Breast epithelium (tissue), 4 donors: Measurements from ENCODE around the gene TBC1D14. TPM values are rescaled to one million over a fixed set of nuclear protein-coding genes. Genes with fewer than 3 reads are reported as not detected.
A peak's percentile ranks its signal among the peaks of the same experiment; 100 is the strongest.

ENCODE experiments used
- DNase-seq, 2 donors: peaks; one replicate each; pipeline ENCODE4 v3.0.0-alpha.2; 2019; ENCODE audit warnings: low spot score in 2 of 2
- H3K27ac ChIP-seq, 2 donors: fragments of 200-600 bp; sonication (generic) in 1 of 2; one replicate each; pipeline ENCODE4 v1.5.1; 2016 to 2019; ENCODE audit warnings: mild to moderate bottlenecking in 1 of 2
- H3K27me3 ChIP-seq, 2 donors: fragments of 200-600 bp; sonication (generic) in 1 of 2; one replicate each; pipeline versions ENCODE4 v1.5.1 to v1.6.0; 2017 to 2019; ENCODE audit warnings: control low read depth in 1 of 2, mild to moderate bottlenecking in 1 of 2
- H3K36me3 ChIP-seq: fragments of 200-600 bp; one replicate; pipeline ENCODE4 v1.5.1; 2019
- H3K4me1 ChIP-seq, 2 donors: fragments of 200-600 bp; sonication (generic); one replicate each; pipeline ENCODE4 v1.5.1; 2016 to 2019; ENCODE audit warnings: control low read depth in 1 of 2
- H3K4me3 ChIP-seq, 3 donors: fragments of 200-600 bp; sonication (generic); 1 replicate in 2 of 3; 2 replicates in 1 of 3; pipeline ENCODE4 v1.5.1; 2016 to 2019; ENCODE audit warnings: mild to moderate bottlenecking in 3 of 3, moderate library complexity in 2 of 3
- H3K9me3 ChIP-seq, 2 donors: fragments of 200-600 bp; sonication (generic) in 1 of 2; one replicate each; pipeline ENCODE4 v1.5.1; 2016 to 2019; ENCODE audit warnings: control low read depth in 1 of 2
- CTCF ChIP-seq, 3 donors: fragments of 450-650 bp; IDR thresholded peaks; one replicate each; pipeline ENCODE4 v1.5.1; 2016 to 2017; ENCODE audit warnings: antibody characterized with exemption in 3 of 3, mild to moderate bottlenecking in 3 of 3, moderate library complexity in 3 of 3
- POLR2A ChIP-seq: fragments of 450-650 bp; IDR thresholded peaks from one replicate; pipeline ENCODE4 v1.6.1; 2016; ENCODE audit warnings: antibody characterized with exemption, mild to moderate bottlenecking, moderate library complexity
- POLR2AphosphoS5 ChIP-seq, 3 donors: sonication (generic); formaldehyde crosslinking; IDR thresholded peaks; one replicate each; pipeline ENCODE4 v1.6.1; 2017; ENCODE audit warnings: antibody characterized with exemption in 3 of 3
- intact Hi-C: fragments of 100-400 bp; cut with DNase I; formaldehyde crosslinking; loops from one replicate; pipeline ENCODE4 v1.15.1; 2023; ENCODE audit warnings: low total_unique reads
- total RNA-seq, 3 donors: library from RNA; depleted of rRNA; stranded (reverse); fragments of >200 nt; gene quantifications; one replicate each; pipeline ENCODE4 v1.1.0, GENCODE V29; 2016

The TBC1D14 gene
- total RNA-seq, 3 donors from 2014 or later, result 48.5 to 57.3 (median 48.7) TPM

- intact Hi-C loops, result no loop called here
- peak in 1 of 2 donors; percentile 4 for DNase-seq
- Histone ChIP-seq H3K27ac (no peak overlapping the region), H3K9me3 (no peaks in the 10 kb centered on the region), H3K4me3 (no peak overlapping the region), H3K4me1 (peaks cover 0 to 18% of the 10 kb centered on the region in 2 donors), H3K27me3 (no peaks in the 10 kb centered on the region), H3K36me3 (no peaks in the 10 kb centered on the region)
- TF ChIP-seq POLR2AphosphoS5 (IDR thresholded peaks at IDR 0.05), result no peak
- TF ChIP-seq CTCF (IDR thresholded peaks at IDR 0.05), result no peak
- TF ChIP-seq POLR2A, result no peak
These were observed 74.0 kb downstream of the TBC1D14 start for GRCh38 chr4:6983544-6984142.

- no peaks in the 10 kb centered on the region for H3K36me3 ChIP-seq
- no peak overlapping the region for H3K27ac ChIP-seq
- H3K4me3 ChIP-seq, result no peak overlapping the region
- DNase-seq, result no peak
- peaks cover 0 to 18% of the 10 kb centered on the region in 2 donors for H3K4me1 ChIP-seq
- TF ChIP-seq CTCF (IDR thresholded peaks at IDR 0.05), result no peak
- TF ChIP-seq POLR2A, result no peak
- TF ChIP-seq POLR2AphosphoS5 (IDR thresholded peaks at IDR 0.05), result no peak
- intact Hi-C loops, result no loop called here
- no peaks in the 10 kb centered on the region for H3K27me3 ChIP-seq
- H3K9me3 ChIP-seq, result no peaks in the 10 kb centered on the region
These were observed 75.2 kb downstream of the TBC1D14 start for GRCh38 chr4:6984612-6985425.

- H3K4me1 ChIP-seq, result peaks cover 2 to 25% of the 10 kb centered on the region in 2 donors
- peak overlapping the region; percentile 93 to 97 for H3K27ac ChIP-seq
- no peaks in the 10 kb centered on the region for H3K27me3 ChIP-seq
- intact Hi-C loops, result no loop called here
- peak in 1 of 2 donors; percentile 43 for DNase-seq
- H3K9me3 ChIP-seq, result no peaks in the 10 kb centered on the region
- H3K4me3 ChIP-seq, result peak overlapping the region; percentile 69 to 89 (median 82)
- no peaks in the 10 kb centered on the region for H3K36me3 ChIP-seq
- no peak for TF ChIP-seq POLR2A
- TF ChIP-seq CTCF (IDR thresholded peaks at IDR 0.05), result no peak
- TF ChIP-seq POLR2AphosphoS5 (IDR thresholded peaks at IDR 0.05), result no peak
These were observed 76.6 kb downstream of the TBC1D14 start for GRCh38 chr4:6986072-6986780.

- DNase-seq, result peak; percentile 92 to 95
- peak in 1 of 3 donors; percentile 29 for TF ChIP-seq CTCF (IDR thresholded peaks at IDR 0.05)
- peak; percentile 54 for TF ChIP-seq POLR2A
- TF ChIP-seq POLR2AphosphoS5 (IDR thresholded peaks at IDR 0.05), result peak; percentile 24 to 83 (median 77)
- peak overlapping the region; percentile 69 to 89 (median 82) for H3K4me3 ChIP-seq
- H3K9me3 ChIP-seq, result no peaks in the 10 kb centered on the region
- peak overlapping the region; percentile 93 to 97 for H3K27ac ChIP-seq
- H3K36me3 ChIP-seq, result no peaks in the 10 kb centered on the region
- peaks cover 8 to 31% of the 10 kb centered on the region in 2 donors for H3K4me1 ChIP-seq
- intact Hi-C loops, result no loop called here
- H3K27me3 ChIP-seq, result no peaks in the 10 kb centered on the region
These were observed 77.4 kb downstream of the TBC1D14 start for GRCh38 chr4:6986781-6987587.
